HG02973 (cell line): ENCODE data around the gene TUBGCP6.

ENCODE experiments used
- ATAC-seq: cut with Tn5 transposase; IDR thresholded peaks from one replicate; pipeline ENCODE4 v1.9.1; 2021; ENCODE audit warnings: moderate library complexity; ENCODE audit not compliant: unreplicated experiment

The TUBGCP6 gene

GRCh38 chr22:50264104-50264745 is 19.4 kb upstream of the TUBGCP6 start:
- ATAC-seq: no peak

GRCh38 chr22:50262973-50263617 is 18.3 kb upstream of the TUBGCP6 start:
- no peak for ATAC-seq

- ATAC-seq: no peak
Observed at GRCh38 chr22:50262460-50262911, 17.7 kb upstream of the TUBGCP6 start.

GRCh38 chr22:50261615-50262459 is 17.0 kb upstream of the TUBGCP6 start, which contains the start of gene MAPK12:
TSS of gene MAPK12 (minus strand) at chr22:50261683. CDS start at chr22:50261509, 174 bp downstream.
- ATAC-seq: no peak

- ATAC-seq: no peak
Observed at GRCh38 chr22:50260801-50261614, 16.2 kb upstream of the TUBGCP6 start.

- no peak for ATAC-seq
Observed at GRCh38 chr22:50260434-50260800, 15.6 kb upstream of the TUBGCP6 start.

- ATAC-seq: no peak
Observed at GRCh38 chr22:50259302-50259701, 14.5 kb upstream of the TUBGCP6 start.

GRCh38 chr22:50258361-50259292 is 13.8 kb upstream of the TUBGCP6 start:
- no peak for ATAC-seq

GRCh38 chr22:50257451-50258360 is 12.9 kb upstream of the TUBGCP6 start:
- no peak for ATAC-seq

- no peak for ATAC-seq
Observed at GRCh38 chr22:50257041-50257440, 12.2 kb upstream of the TUBGCP6 start.

- ATAC-seq: no peak
Observed at GRCh38 chr22:50256258-50256862, 11.5 kb upstream of the TUBGCP6 start.

- ATAC-seq: no peak
Observed at GRCh38 chr22:50255607-50256006, 10.8 kb upstream of the TUBGCP6 start.

GRCh38 chr22:50255099-50255498 is 10.3 kb upstream of the TUBGCP6 start:
- ATAC-seq: no peak

- no peak for ATAC-seq
Observed at GRCh38 chr22:50253941-50254340, 9.1 kb upstream of the TUBGCP6 start.

- no peak for ATAC-seq
Observed at GRCh38 chr22:50253046-50253915, 8.5 kb upstream of the TUBGCP6 start.

- no peak for ATAC-seq
Observed at GRCh38 chr22:50252082-50253045, 7.5 kb upstream of the TUBGCP6 start.
